ENCODE measurements around the gene GDI1.

Gene GDI1

DNA sequence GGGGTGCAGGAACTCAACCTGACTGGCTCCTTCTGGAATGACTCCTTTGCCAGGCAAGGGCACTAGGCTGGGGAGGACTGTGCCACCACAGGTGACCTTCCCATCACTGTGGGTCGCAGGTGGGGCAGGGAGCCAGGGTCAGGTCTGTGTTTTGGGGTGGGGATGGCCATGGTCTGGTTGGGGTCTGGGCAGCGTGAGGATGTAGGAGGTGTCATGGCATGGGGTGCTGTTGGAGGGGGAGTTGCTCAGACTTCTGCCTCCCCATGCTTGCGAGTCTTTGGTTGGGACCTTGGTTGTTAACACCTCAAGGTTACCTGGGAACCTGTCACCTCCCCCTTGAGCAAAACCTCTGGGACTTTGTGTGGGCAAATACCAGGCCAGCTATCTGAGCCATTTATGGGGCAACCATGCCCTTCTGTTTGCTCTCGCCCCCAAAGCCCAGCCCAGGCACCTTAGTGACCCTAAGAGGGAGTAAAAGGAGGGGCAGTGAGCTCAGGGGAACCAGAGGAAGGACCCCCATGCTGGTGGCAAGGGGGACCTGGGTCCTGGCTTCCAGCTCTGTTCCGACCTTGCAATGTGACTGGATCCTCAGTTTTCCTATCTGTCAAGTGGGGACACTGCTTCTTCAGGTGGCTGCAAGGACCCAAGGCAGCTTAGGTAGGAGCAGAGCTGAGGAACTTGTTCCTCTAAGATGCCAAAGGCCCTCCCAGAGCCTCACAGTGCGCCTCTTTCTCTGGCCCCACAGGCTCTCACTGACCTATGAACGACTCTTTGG is 2.4 kb upstream of the GDI1 start:
- Histone ChIP-seq H3K4me3 (ENCODE audit: low read depth in 1 of 5, low read length in 5 of 5) (no peak overlapping the region), H3K36me3 (ENCODE audit: control insufficient read depth in 5 of 5, insufficient read depth in 5 of 5, low read length in 5 of 5) (peaks cover 0 to 49% (median 35%) of the 10 kb centered on the region in 5 donors), H3K27me3 (ENCODE audit: control insufficient read depth in 5 of 5, insufficient read depth in 4 of 5, low read length in 5 of 5) (peaks cover 0 to 19% (median 8%) of the 10 kb centered on the region in 5 donors), H3K4me1 (ENCODE audit: control insufficient read depth in 5 of 5, insufficient read depth in 5 of 5, low read length in 5 of 5) (peaks cover 5 to 42% (median 30%) of the 10 kb centered on the region in 5 donors), H3K27ac (ENCODE audit: low read depth, low read length) (no peak overlapping the region), H3K9me3 (ENCODE audit: control insufficient read depth in 5 of 5, low read length in 5 of 5) (peaks cover 0 to 2% (median 0%) of the 10 kb centered on the region in 5 donors), H3K9ac (ENCODE audit: low read length in 5 of 5) (no peak overlapping the region)

GRCh38 chrX:154435171-154435733 is 1.7 kb upstream of the GDI1 start:
- Histone ChIP-seq H3K27ac (ENCODE audit: low read depth, low read length) (no peak overlapping the region), H3K36me3 (ENCODE audit: control insufficient read depth in 5 of 5, insufficient read depth in 5 of 5, low read length in 5 of 5) (peaks cover 0 to 54% (median 39%) of the 10 kb centered on the region in 5 donors)

GRCh38 chrX:154436374-154436982 is 476 bp upstream of the GDI1 start:
- peak overlapping the region in 3 of 5 donors; percentile 39 to 76 (median 74) for H3K4me3 ChIP-seq (ENCODE audit: low read depth in 1 of 5, low read length in 5 of 5)
- peaks cover 0 to 65% (median 49%) of the 10 kb centered on the region in 5 donors for H3K36me3 ChIP-seq (ENCODE audit: control insufficient read depth in 5 of 5, insufficient read depth in 5 of 5, low read length in 5 of 5)
- H3K4me1 ChIP-seq (ENCODE audit: control insufficient read depth in 5 of 5, insufficient read depth in 5 of 5, low read length in 5 of 5) = peaks cover 2 to 31% (median 17%) of the 10 kb centered on the region in 5 donors
- no peak overlapping the region for H3K9ac ChIP-seq (ENCODE audit: low read length in 5 of 5)
- H3K27ac ChIP-seq (ENCODE audit: low read depth, low read length) = peak overlapping the region; percentile 54
- H3K27me3 ChIP-seq (ENCODE audit: control insufficient read depth in 5 of 5, insufficient read depth in 4 of 5, low read length in 5 of 5) = peaks cover 0 to 16% (median 7%) of the 10 kb centered on the region in 5 donors
- H3K9me3 ChIP-seq (ENCODE audit: control insufficient read depth in 5 of 5, low read length in 5 of 5) = peaks cover 0 to 2% (median 0%) of the 10 kb centered on the region in 5 donors

More at GRCh38 chrX:154435171-154435733, 1.7 kb upstream of the GDI1 start:
- H3K27me3 ChIP-seq (ENCODE audit: control insufficient read depth in 5 of 5, insufficient read depth in 4 of 5, low read length in 5 of 5) = peaks cover 0 to 19% (median 8%) of the 10 kb centered on the region in 5 donors
- H3K9me3 ChIP-seq (ENCODE audit: control insufficient read depth in 5 of 5, low read length in 5 of 5) = peaks cover 0 to 2% (median 0%) of the 10 kb centered on the region in 5 donors
- H3K9ac ChIP-seq (ENCODE audit: low read length in 5 of 5) = no peak overlapping the region
- no peak overlapping the region for H3K4me3 ChIP-seq (ENCODE audit: low read depth in 1 of 5, low read length in 5 of 5)
- H3K4me1 ChIP-seq (ENCODE audit: control insufficient read depth in 5 of 5, insufficient read depth in 5 of 5, low read length in 5 of 5) = peaks cover 3 to 39% (median 25%) of the 10 kb centered on the region in 5 donors

- Histone ChIP-seq H3K27ac (ENCODE audit: low read depth, low read length) (no peak overlapping the region), H3K9me3 (ENCODE audit: control insufficient read depth in 5 of 5, low read length in 5 of 5) (peaks cover 0 to 2% (median 0%) of the 10 kb centered on the region in 5 donors), H3K4me1 (ENCODE audit: control insufficient read depth in 5 of 5, insufficient read depth in 5 of 5, low read length in 5 of 5) (peaks cover 1 to 22% (median 17%) of the 10 kb centered on the region in 5 donors), H3K9ac (ENCODE audit: low read length in 5 of 5) (peak overlapping the region in 2 of 5 donors; percentile 46 to 57), H3K27me3 (ENCODE audit: control insufficient read depth in 5 of 5, insufficient read depth in 4 of 5, low read length in 5 of 5) (peaks cover 0 to 12% (median 3%) of the 10 kb centered on the region in 5 donors), H3K4me3 (ENCODE audit: low read depth in 1 of 5, low read length in 5 of 5) (peak overlapping the region; percentile 55 to 76 (median 67)), H3K36me3 (ENCODE audit: control insufficient read depth in 5 of 5, insufficient read depth in 5 of 5, low read length in 5 of 5) (peaks cover 0 to 61% (median 45%) of the 10 kb centered on the region in 5 donors)
These were observed 1.3 kb downstream of the GDI1 start for GRCh38 chrX:154437971-154438893.

GRCh38 chrX:154439841-154440240 is 2.9 kb downstream of the GDI1 start:
- Histone ChIP-seq H3K9ac (ENCODE audit: low read length in 5 of 5) (no peak overlapping the region), H3K36me3 (ENCODE audit: control insufficient read depth in 5 of 5, insufficient read depth in 5 of 5, low read length in 5 of 5) (peaks cover 0 to 44% (median 29%) of the 10 kb centered on the region in 5 donors), H3K27ac (ENCODE audit: low read depth, low read length) (no peak overlapping the region), H3K4me1 (ENCODE audit: control insufficient read depth in 5 of 5, insufficient read depth in 5 of 5, low read length in 5 of 5) (peaks cover 1 to 32% (median 27%) of the 10 kb centered on the region in 5 donors), H3K4me3 (ENCODE audit: low read depth in 1 of 5, low read length in 5 of 5) (no peak overlapping the region), H3K27me3 (ENCODE audit: control insufficient read depth in 5 of 5, insufficient read depth in 4 of 5, low read length in 5 of 5) (peaks cover 0 to 9% (median 0%) of the 10 kb centered on the region in 5 donors), H3K9me3 (ENCODE audit: control insufficient read depth in 5 of 5, low read length in 5 of 5) (peaks cover 0 to 2% (median 0%) of the 10 kb centered on the region in 5 donors)

- no peak overlapping the region for H3K27ac ChIP-seq (ENCODE audit: low read depth, low read length)
- H3K36me3 ChIP-seq (ENCODE audit: control insufficient read depth in 5 of 5, insufficient read depth in 5 of 5, low read length in 5 of 5) = peaks cover 0 to 36% (median 23%) of the 10 kb centered on the region in 5 donors
- H3K9ac ChIP-seq (ENCODE audit: low read length in 5 of 5) = no peak overlapping the region
- H3K27me3 ChIP-seq (ENCODE audit: control insufficient read depth in 5 of 5, insufficient read depth in 4 of 5, low read length in 5 of 5) = peaks cover 0 to 8% (median 2%) of the 10 kb centered on the region in 5 donors
- H3K9me3 ChIP-seq (ENCODE audit: control insufficient read depth in 5 of 5, low read length in 5 of 5) = peaks cover 0 to 2% (median 0%) of the 10 kb centered on the region in 5 donors
- no peak overlapping the region for H3K4me3 ChIP-seq (ENCODE audit: low read depth in 1 of 5, low read length in 5 of 5)
- peaks cover 1 to 42% (median 35%) of the 10 kb centered on the region in 5 donors for H3K4me1 ChIP-seq (ENCODE audit: control insufficient read depth in 5 of 5, insufficient read depth in 5 of 5, low read length in 5 of 5)
These were observed 3.8 kb downstream of the GDI1 start for GRCh38 chrX:154440623-154441357.

GRCh38 chrX:154441564-154441963 is 4.6 kb downstream of the GDI1 start:
- Histone ChIP-seq H3K27me3 (ENCODE audit: control insufficient read depth in 5 of 5, insufficient read depth in 4 of 5, low read length in 5 of 5) (peaks cover 0 to 8% (median 4%) of the 10 kb centered on the region in 5 donors), H3K9me3 (ENCODE audit: control insufficient read depth in 5 of 5, low read length in 5 of 5) (no peaks in the 10 kb centered on the region), H3K36me3 (ENCODE audit: control insufficient read depth in 5 of 5, insufficient read depth in 5 of 5, low read length in 5 of 5) (peaks cover 0 to 42% (median 23%) of the 10 kb centered on the region in 5 donors), H3K4me3 (ENCODE audit: low read depth in 1 of 5, low read length in 5 of 5) (no peak overlapping the region), H3K27ac (ENCODE audit: low read depth, low read length) (no peak overlapping the region), H3K9ac (ENCODE audit: low read length in 5 of 5) (no peak overlapping the region), H3K4me1 (ENCODE audit: control insufficient read depth in 5 of 5, insufficient read depth in 5 of 5, low read length in 5 of 5) (peaks cover 1 to 43% (median 32%) of the 10 kb centered on the region in 5 donors)

DNA sequence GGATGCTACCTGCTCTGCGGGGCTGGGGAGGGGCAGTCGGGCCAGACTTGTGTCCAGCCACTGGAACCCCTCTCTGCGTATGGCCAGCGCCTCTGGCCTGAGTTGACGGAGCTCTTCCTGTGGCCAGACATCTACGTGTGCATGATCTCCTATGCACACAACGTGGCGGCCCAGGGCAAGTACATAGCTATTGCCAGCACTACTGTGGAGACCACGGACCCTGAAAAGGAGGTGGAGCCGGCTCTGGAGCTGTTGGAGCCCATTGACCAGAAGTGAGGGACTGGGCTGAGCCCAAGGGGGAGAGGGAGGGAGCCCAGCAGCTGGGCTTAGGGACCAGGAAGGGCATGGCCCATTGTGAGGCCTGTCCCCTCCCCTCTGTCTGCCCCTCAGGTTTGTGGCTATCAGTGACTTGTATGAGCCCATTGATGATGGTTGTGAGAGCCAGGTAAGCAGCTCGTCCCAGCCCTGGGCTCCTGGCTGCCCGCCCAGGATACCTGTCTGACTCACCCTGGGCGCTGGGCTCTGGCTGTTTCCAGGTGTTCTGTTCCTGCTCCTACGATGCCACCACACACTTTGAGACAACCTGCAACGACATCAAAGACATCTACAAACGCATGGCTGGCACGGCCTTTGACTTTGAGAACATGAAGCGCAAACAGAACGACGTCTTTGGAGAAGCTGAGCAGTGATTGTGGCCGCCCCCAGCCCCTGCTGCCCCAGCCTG is 5.2 kb downstream of the GDI1 start:
- Histone ChIP-seq H3K27me3 (ENCODE audit: control insufficient read depth in 5 of 5, insufficient read depth in 4 of 5, low read length in 5 of 5) (peaks cover 0 to 10% (median 5%) of the 10 kb centered on the region in 5 donors), H3K4me3 (ENCODE audit: low read depth in 1 of 5, low read length in 5 of 5) (no peak overlapping the region), H3K9ac (ENCODE audit: low read length in 5 of 5) (no peak overlapping the region), H3K4me1 (ENCODE audit: control insufficient read depth in 5 of 5, insufficient read depth in 5 of 5, low read length in 5 of 5) (peaks cover 1 to 43% (median 32%) of the 10 kb centered on the region in 5 donors), H3K27ac (ENCODE audit: low read depth, low read length) (no peak overlapping the region), H3K9me3 (ENCODE audit: control insufficient read depth in 5 of 5, low read length in 5 of 5) (no peaks in the 10 kb centered on the region), H3K36me3 (ENCODE audit: control insufficient read depth in 5 of 5, insufficient read depth in 5 of 5, low read length in 5 of 5) (peaks cover 0 to 48% (median 23%) of the 10 kb centered on the region in 5 donors)
